HEK293 (cell line): ENCODE results near the gene COL5A2.

Experiments used
- CTCF ChIA-PET: fragments of 350-600 bp; formaldehyde crosslinking; extraction: SDS; loops from one replicate; lab custom pipeline; 2021; ENCODE audit warnings: antibody characterized with exemption; lab: Yijun Ruan, JAX
- POLR2A ChIA-PET: fragments of 300-600 bp; formaldehyde crosslinking; extraction: SDS; loops from one replicate; lab custom pipeline; 2020; ENCODE audit warnings: antibody characterized with exemption, inconsistent platforms; lab: Yijun Ruan, JAX
- H3K27ac ChIP-seq: fragments of 200-500 bp; sonication (Bioruptor generic); 2 replicates; pipeline ENCODE4 v1.5.1; 2014; ENCODE audit warnings: low read depth, low read length, control low read depth, inconsistent platforms; ENCODE audit errors: extremely low read depth
- H3K36me3 ChIP-seq, 2 experiments: fragments of 200-500 bp in 1 of 2; sonication (Bioruptor generic) in 1 of 2; 1 replicate in 1 of 2; 2 replicates in 1 of 2; pipeline ENCODE4 v1.5.1; 2014 to 2017; ENCODE audit warnings: inconsistent platforms in 2 of 2, low read length in 2 of 2; ENCODE audit not compliant: control insufficient read depth in 2 of 2, insufficient read depth in 1 of 2
- H3K4me1 ChIP-seq: fragments of 200-500 bp; sonication (Bioruptor generic); 2 replicates; pipeline ENCODE4 v1.5.1; 2014; ENCODE audit warnings: mild to moderate bottlenecking, low read length, inconsistent platforms; ENCODE audit not compliant: control insufficient read depth, insufficient read depth
- H3K4me3 ChIP-seq: 2 replicates; pipeline ENCODE4 v1.5.1; 2011; ENCODE audit warnings: low read depth, mild to moderate bottlenecking, control low read depth, low read length, moderate library complexity
- H3K9me3 ChIP-seq: fragments of 200-500 bp; sonication (Bioruptor generic); 2 replicates; pipeline ENCODE4 v1.5.1; 2014; ENCODE audit warnings: low read depth, low read length, inconsistent platforms; ENCODE audit not compliant: control insufficient read depth, insufficient read depth
- HIC1 ChIP-seq: fragments of 450-650 bp; formaldehyde crosslinking; IDR thresholded peaks from 2 replicates; pipeline ENCODE4 v1.5.1; 2016; ENCODE audit warnings: missing biosample characterization, missing genetic modification characterization
- KLF8 ChIP-seq: fragments of 450-650 bp; formaldehyde crosslinking; IDR thresholded peaks from 2 replicates; pipeline ENCODE4 v1.5.1; 2016; ENCODE audit warnings: missing biosample characterization, missing genetic modification characterization
- PBX3 ChIP-seq: sonication (generic); formaldehyde crosslinking; IDR thresholded peaks from 2 replicates; pipeline ENCODE4 v1.8.1; 2022; ENCODE audit warnings: mild to moderate bottlenecking, moderate library complexity, missing genetic modification reagents
- PRDM10 ChIP-seq: fragments of 450-650 bp; formaldehyde crosslinking; IDR thresholded peaks from 2 replicates; pipeline ENCODE4 v1.5.1; 2016; ENCODE audit warnings: missing biosample characterization, missing genetic modification characterization
- PRDM4 ChIP-seq: fragments of 450-650 bp; formaldehyde crosslinking; IDR thresholded peaks from 2 replicates; pipeline ENCODE4 v1.5.1; 2017; ENCODE audit warnings: missing biosample characterization, missing genetic modification characterization
- TSHZ1 ChIP-seq: fragments of 450-650 bp; formaldehyde crosslinking; IDR thresholded peaks from 2 replicates; pipeline ENCODE4 v1.5.1; 2016; ENCODE audit warnings: missing biosample characterization, missing genetic modification characterization, borderline replicate concordance
- ZBTB6 ChIP-seq: fragments of 450-650 bp; formaldehyde crosslinking; IDR thresholded peaks from 2 replicates; pipeline ENCODE4 v1.5.1; 2017; ENCODE audit warnings: missing biosample characterization, missing genetic modification characterization
- ZNF133 ChIP-seq: fragments of 450-650 bp; formaldehyde crosslinking; IDR thresholded peaks from 2 replicates; pipeline ENCODE4 v1.5.1; 2016; ENCODE audit warnings: missing biosample characterization, missing genetic modification characterization
- ZNF202 ChIP-seq: fragments of 450-650 bp; formaldehyde crosslinking; IDR thresholded peaks from 2 replicates; pipeline ENCODE4 v1.5.1; 2016; ENCODE audit warnings: missing biosample characterization, missing genetic modification characterization, borderline replicate concordance
- ZNF350 ChIP-seq: fragments of 450-650 bp; formaldehyde crosslinking; IDR thresholded peaks from 2 replicates; pipeline ENCODE4 v1.5.0; 2017; ENCODE audit warnings: missing biosample characterization, mild to moderate bottlenecking, missing genetic modification characterization
- ZNF37A ChIP-seq: fragments of 450-650 bp; IDR thresholded peaks from 2 replicates; pipeline ENCODE4 v1.5.1; 2018; ENCODE audit warnings: missing biosample characterization, missing genetic modification characterization
- ZNF423 ChIP-seq: fragments of 450-650 bp; formaldehyde crosslinking; IDR thresholded peaks from 2 replicates; pipeline ENCODE4 v1.5.1; 2016; ENCODE audit warnings: missing biosample characterization, missing genetic modification characterization
- ZNF426 ChIP-seq: fragments of 450-650 bp; formaldehyde crosslinking; IDR thresholded peaks from 2 replicates; pipeline ENCODE4 v1.5.1; 2017; ENCODE audit warnings: missing biosample characterization, missing genetic modification characterization, mild to moderate bottlenecking, inconsistent platforms, moderate library complexity
- ZNF654 ChIP-seq: fragments of 450-650 bp; formaldehyde crosslinking; IDR thresholded peaks from 2 replicates; pipeline ENCODE4 v1.5.1; 2016; ENCODE audit warnings: low read depth, missing biosample characterization, missing genetic modification characterization
- ZNF701 ChIP-seq: fragments of 450-650 bp; formaldehyde crosslinking; IDR thresholded peaks from 2 replicates; pipeline ENCODE4 v1.5.1; 2016; ENCODE audit warnings: missing biosample characterization, missing genetic modification characterization
- ZNF707 ChIP-seq: fragments of 450-650 bp; formaldehyde crosslinking; IDR thresholded peaks from 2 replicates; pipeline ENCODE4 v1.5.1; 2016; ENCODE audit warnings: missing biosample characterization, missing genetic modification characterization
- ZNF843 ChIP-seq: fragments of 450-650 bp; formaldehyde crosslinking; IDR thresholded peaks from 2 replicates; pipeline ENCODE4 v1.5.1; 2016; ENCODE audit warnings: missing biosample characterization, missing genetic modification characterization
- ZXDB ChIP-seq: fragments of 450-650 bp; formaldehyde crosslinking; IDR thresholded peaks from 2 replicates; pipeline ENCODE4 v1.5.1; 2016; ENCODE audit warnings: missing biosample characterization, missing genetic modification characterization

The COL5A2 gene

GRCh38 chr2:189218236-189218635, 38.7 kb upstream of the COL5A2 start (continued):
- TF ChIP-seq ZNF350 (no peak), PRDM4 (tag by site-specific recombination) (no peak), ZBTB6 (no peak)

- no peak overlapping the region for H3K27ac ChIP-seq
- H3K36me3 ChIP-seq, result no peaks in the 10 kb centered on the region
- ChIA-PET CTCF (interaction anchor here (1.1 kb wide), 1 partner anchor 11 kb away, joined by 3 read pairs; no protein-coding TSS in a partner anchor), POLR2A (no interaction called here)
- H3K4me3 ChIP-seq, result no peak overlapping the region
- H3K4me1 ChIP-seq, result peaks cover 3% of the 10 kb centered on the region; the same call in 1 of the 2 replicates
- TF ChIP-seq KLF8 (no peak), ZNF133 (no peak), ZNF654 (no peak), ZNF701 (no peak), HIC1 (tag by site-specific recombination) (no peak), ZXDB (no peak), ZNF426 (no peak), ZNF843 (tag by site-specific recombination) (no peak), ZNF423 (tag by site-specific recombination) (no peak), ZNF202 (no peak), TSHZ1 (tag by site-specific recombination) (no peak), ZNF707 (tag by site-specific recombination) (no peak), ZBTB6 (no peak), ZNF37A (tag by site-specific recombination) (no peak), PBX3 (CRISPR knock-in tag) (no peak), PRDM10 (tag by site-specific recombination) (no peak)
- TF ChIP-seq, all 188 proteins: peak for 0
- H3K9me3 ChIP-seq, result no peaks in the 10 kb centered on the region
Observed at GRCh38 chr2:189217541-189217940, 38.0 kb upstream of the COL5A2 start.
